SK-N-SH treated with all-trans-retinoic acid at 6 μM for 48 hours (cell line): ENCODE measurements around the gene SOD3.

ENCODE experiments used
- ARNTL ChIP-seq: fragments of 450-650 bp; formaldehyde crosslinking; IDR thresholded peaks from 2 replicates; pipeline ENCODE4 v1.5.0; 2020; ENCODE audit warnings: low read depth, mild to moderate bottlenecking, moderate library complexity, borderline replicate concordance
- CSDC2 ChIP-seq: fragments of 250-450 bp; sonication (Bioruptor Pico); IDR thresholded peaks from 2 replicates; pipeline ENCODE4 v1.5.0; 2020; ENCODE audit warnings: mild to moderate bottlenecking, moderate library complexity
- RARB ChIP-seq: fragments of 250-450 bp; sonication (Bioruptor Pico); IDR thresholded peaks from 2 replicates; pipeline ENCODE4 v1.8.0; 2021; ENCODE audit warnings: mild to moderate bottlenecking, moderate library complexity
- TOX ChIP-seq: fragments of 250-450 bp; sonication (Bioruptor Pico); IDR thresholded peaks from 2 replicates; pipeline ENCODE4 v1.8.0; 2021; ENCODE audit warnings: mild to moderate bottlenecking, moderate library complexity, borderline replicate concordance
- ZC3H10 ChIP-seq: fragments of 250-450 bp; sonication (Bioruptor Pico); IDR thresholded peaks from 2 replicates; pipeline ENCODE4 v1.5.1; 2021; ENCODE audit warnings: mild to moderate bottlenecking, moderate library complexity

DNA sequence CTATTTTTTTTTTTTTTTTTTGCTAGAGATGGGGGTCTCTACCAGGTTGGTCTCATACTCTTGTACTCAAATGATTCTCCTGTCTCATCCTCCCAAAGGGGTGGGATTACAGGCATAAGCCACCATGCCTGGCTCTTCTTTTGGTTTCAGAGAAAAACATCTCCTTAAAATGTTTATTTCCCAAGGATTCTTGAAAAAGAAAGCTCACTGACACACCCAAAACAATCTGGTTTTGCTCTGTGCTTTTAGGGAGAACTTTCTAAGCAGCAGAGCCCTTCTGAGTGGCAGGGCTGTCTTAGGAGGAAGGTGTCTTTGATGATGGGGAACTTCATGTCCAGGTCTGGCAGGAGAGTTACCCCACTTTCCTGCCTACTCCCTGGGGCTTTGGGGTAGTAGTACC is 1.2 kb downstream of the SOD3 start:
- no peak for TF ChIP-seq ZC3H10 (CRISPR knock-in tag)
- no peak for TF ChIP-seq ARNTL
- no peak for TF ChIP-seq TOX
- no peak for TF ChIP-seq CSDC2 (CRISPR knock-in tag)
- TF ChIP-seq RARB (CRISPR knock-in tag): no peak
